ENCODE measurements around the gene PPP2R5C.
A peak's percentile ranks its signal among the peaks of the same experiment; 100 is the strongest.

PPP2R5C gene

GRCh38 chr14:101827286-101827685 is 65.8 kb downstream of the PPP2R5C start:
- TF ChIP-seq CTCF (conservative IDR thresholded peaks at IDR 0.05; ENCODE audit: low read depth), result no peak
- CTCF ChIA-PET, result no interaction called here
- POLR2A ChIA-PET (ENCODE audit: low non-redundant PET), result no interaction called here
- no peak for DNase-seq (ENCODE audit: low spot score)
- no peak overlapping the region for H3K27ac ChIP-seq

DNA sequence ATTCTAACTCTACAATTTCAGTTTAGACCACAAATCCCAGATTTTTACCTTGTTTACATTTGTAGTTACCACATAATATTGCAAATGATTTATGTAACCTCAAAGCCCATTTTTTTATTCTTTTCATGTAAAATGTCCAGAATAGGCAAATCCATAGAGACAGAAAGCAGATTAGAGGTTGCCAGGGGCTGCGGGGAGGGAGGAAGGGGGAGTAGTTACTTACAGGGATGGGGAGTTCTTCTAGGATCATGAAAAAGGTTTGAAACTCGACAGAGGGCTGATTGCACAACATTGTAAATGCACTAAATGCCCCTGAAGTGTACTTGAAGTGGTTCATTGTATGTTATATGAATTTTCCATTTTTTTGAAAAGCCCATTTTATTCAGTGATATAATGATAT is 66.5 kb downstream of the PPP2R5C start:
- ChIA-PET POLR2A (ENCODE audit: low non-redundant PET) (no interaction called here), CTCF (no interaction called here)
- DNase-seq (ENCODE audit: low spot score), result no peak
- TF ChIP-seq CTCF (conservative IDR thresholded peaks at IDR 0.05; ENCODE audit: low read depth), result no peak
- no peak overlapping the region for H3K27ac ChIP-seq

- POLR2A ChIA-PET (ENCODE audit: low non-redundant PET), result no interaction called here
- CTCF ChIA-PET, result no interaction called here
- TF ChIP-seq CTCF (conservative IDR thresholded peaks at IDR 0.05; ENCODE audit: low read depth), result no peak
- no peak for DNase-seq (ENCODE audit: low spot score)
- H3K27ac ChIP-seq, result no peak overlapping the region
Measured at GRCh38 chr14:101830271-101830670, 68.8 kb downstream of the PPP2R5C start.

- POLR2A ChIA-PET (ENCODE audit: low non-redundant PET), result no interaction called here
- no peak for TF ChIP-seq CTCF (conservative IDR thresholded peaks at IDR 0.05; ENCODE audit: low read depth)
- DNase-seq (ENCODE audit: low spot score), result no peak
- CTCF ChIA-PET, result interaction anchor here (0.6 kb wide), 1 partner anchor 59 kb away, joined by 3 read pairs; no protein-coding TSS in a partner anchor
- no peak overlapping the region for H3K27ac ChIP-seq
Measured at GRCh38 chr14:101833045-101833444, 71.5 kb downstream of the PPP2R5C start.

GRCh38 chr14:101834397-101834796 is 72.9 kb downstream of the PPP2R5C start:
- no peak for DNase-seq (ENCODE audit: low spot score)
- H3K27ac ChIP-seq, result no peak overlapping the region
- TF ChIP-seq CTCF (conservative IDR thresholded peaks at IDR 0.05; ENCODE audit: low read depth), result no peak
- ChIA-PET POLR2A (ENCODE audit: low non-redundant PET) (no interaction called here), CTCF (no interaction called here)

DNA sequence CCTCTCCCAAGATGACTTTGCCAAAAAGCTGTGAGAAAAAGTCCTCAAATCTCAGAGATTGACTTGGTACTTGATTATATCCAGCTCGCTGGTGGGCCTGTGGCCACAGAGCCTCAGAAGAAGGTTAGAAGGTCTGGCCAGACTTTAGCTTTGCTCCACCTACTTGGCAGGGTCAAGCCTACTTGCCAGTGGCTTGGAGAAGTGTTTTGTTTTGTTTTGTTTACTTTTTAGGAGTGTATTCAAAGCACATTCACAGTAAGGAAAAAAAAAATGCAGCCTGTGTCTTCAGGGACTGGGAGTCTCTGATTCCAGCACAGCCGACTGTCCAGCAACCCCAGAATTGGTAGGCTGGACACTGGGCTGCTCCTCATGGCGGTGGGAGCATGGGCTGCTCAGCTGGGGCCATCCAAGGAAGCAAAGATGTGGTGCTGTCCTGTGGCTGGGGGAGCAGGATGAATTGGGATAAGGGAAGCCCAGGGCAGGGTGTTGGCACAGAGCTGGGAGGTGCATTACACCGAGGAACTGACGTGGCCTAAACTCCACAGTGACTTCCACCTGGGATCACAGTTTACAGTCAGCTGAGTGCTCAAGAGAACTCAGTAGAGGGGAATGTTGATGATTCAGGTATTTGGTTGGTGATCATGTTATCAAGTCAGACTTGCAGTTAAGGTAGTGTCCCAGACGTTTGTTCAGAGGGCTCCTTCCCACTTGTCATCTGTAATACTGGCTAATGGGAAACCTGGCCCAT is 73.5 kb downstream of the PPP2R5C start:
- no peak for TF ChIP-seq CTCF (conservative IDR thresholded peaks at IDR 0.05; ENCODE audit: low read depth)
- POLR2A ChIA-PET (ENCODE audit: low non-redundant PET), result no interaction called here
- no peak overlapping the region for H3K27ac ChIP-seq
- DNase-seq (ENCODE audit: low spot score), result peak; percentile 15
- CTCF ChIA-PET, result no interaction called here
